ENCODE data around the gene PLEKHM2.
"Not testable (repeated sequence)": the region's sequence is repeated elsewhere in the genome, so short reads cannot be mapped to it uniquely, and the experiment has no call there.

PLEKHM2 gene

DNA sequence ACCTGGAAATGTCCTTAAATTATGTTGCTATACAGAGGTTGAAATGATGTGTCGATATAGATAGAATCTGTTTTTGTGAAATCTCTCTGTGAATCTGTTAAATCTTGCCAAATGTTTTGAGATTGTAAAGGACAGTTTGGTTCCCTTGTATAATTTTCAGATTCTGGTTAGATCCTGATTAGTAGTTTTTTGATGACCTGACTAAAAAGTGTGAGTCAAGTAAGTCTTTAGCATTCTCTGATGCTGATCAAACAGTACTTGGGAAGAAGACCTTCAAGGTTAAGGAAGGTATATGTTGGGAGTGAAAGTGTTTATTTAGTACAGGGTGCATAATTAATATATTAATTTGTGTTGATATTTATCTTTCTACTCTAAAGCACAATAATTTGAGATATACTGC is 34.2 kb upstream of the PLEKHM2 start:
- in situ Hi-C loops (cut with MboI; ENCODE audit: low sequenced_read_pairs, unreplicated experiment): no loop called here
- TF ChIP-seq, protein P1, sequence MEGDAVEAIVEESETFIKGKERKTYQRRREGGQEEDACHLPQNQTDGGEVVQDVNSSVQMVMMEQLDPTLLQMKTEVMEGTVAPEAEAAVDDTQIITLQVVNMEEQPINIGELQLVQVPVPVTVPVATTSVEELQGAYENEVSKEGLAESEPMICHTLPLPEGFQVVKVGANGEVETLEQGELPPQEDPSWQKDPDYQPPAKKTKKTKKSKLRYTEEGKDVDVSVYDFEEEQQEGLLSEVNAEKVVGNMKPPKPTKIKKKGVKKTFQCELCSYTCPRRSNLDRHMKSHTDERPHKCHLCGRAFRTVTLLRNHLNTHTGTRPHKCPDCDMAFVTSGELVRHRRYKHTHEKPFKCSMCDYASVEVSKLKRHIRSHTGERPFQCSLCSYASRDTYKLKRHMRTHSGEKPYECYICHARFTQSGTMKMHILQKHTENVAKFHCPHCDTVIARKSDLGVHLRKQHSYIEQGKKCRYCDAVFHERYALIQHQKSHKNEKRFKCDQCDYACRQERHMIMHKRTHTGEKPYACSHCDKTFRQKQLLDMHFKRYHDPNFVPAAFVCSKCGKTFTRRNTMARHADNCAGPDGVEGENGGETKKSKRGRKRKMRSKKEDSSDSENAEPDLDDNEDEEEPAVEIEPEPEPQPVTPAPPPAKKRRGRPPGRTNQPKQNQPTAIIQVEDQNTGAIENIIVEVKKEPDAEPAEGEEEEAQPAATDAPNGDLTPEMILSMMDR (IDR thresholded peaks at IDR 0.05; ENCODE audit: borderline replicate concordance, control extremely low read depth, extremely low read depth, insufficient read depth, missing control alignments): no peak
- DNase-seq (ENCODE audit: low spot score): no peak

DNA sequence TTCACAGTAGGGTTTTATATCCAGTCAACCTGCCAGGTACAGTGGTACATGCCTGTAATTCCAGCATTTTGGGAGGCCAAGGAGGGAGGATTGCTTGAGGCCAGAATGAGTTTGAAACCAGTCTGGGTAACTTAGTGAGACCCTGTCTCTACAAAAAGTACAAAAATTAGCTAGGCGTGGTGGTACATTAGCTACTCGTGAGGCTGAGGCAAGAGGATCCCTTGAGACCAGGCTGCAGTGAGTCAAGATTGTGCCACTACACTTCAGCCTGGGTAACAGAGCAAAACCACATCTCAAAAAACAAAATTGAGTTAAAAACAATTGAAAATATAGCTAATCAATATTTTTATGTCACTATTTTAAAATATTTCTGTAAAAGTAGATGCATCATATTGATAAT is 33.7 kb upstream of the PLEKHM2 start:
- no peak for DNase-seq (ENCODE audit: low spot score)
- TF ChIP-seq, protein P1 (IDR thresholded peaks at IDR 0.05; ENCODE audit: borderline replicate concordance, control extremely low read depth, extremely low read depth, insufficient read depth, missing control alignments): no peak
- in situ Hi-C loops (cut with MboI; ENCODE audit: low sequenced_read_pairs, unreplicated experiment): no loop called here

DNA sequence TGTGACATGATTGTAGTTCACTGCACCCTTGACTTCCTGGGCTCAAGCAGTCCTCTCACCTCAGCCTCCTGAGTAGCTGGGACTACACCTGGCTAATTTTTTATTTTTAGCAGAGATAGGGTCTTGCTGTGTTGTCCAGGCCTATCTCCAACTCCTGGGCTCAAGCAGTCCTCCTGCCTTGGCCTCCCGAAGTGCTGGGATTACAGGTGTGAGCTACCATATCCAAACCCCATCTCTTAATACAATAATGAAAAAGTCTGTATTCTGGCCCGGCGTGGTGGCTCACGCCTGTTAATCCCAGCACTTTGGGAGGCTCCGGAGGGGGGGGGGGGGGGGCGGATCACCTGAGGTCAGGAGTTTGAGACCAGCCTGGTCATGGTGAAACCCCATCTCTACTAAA is 32.0 kb upstream of the PLEKHM2 start:
- in situ Hi-C loops (cut with MboI; ENCODE audit: low sequenced_read_pairs, unreplicated experiment): not testable (repeated sequence)

DNA sequence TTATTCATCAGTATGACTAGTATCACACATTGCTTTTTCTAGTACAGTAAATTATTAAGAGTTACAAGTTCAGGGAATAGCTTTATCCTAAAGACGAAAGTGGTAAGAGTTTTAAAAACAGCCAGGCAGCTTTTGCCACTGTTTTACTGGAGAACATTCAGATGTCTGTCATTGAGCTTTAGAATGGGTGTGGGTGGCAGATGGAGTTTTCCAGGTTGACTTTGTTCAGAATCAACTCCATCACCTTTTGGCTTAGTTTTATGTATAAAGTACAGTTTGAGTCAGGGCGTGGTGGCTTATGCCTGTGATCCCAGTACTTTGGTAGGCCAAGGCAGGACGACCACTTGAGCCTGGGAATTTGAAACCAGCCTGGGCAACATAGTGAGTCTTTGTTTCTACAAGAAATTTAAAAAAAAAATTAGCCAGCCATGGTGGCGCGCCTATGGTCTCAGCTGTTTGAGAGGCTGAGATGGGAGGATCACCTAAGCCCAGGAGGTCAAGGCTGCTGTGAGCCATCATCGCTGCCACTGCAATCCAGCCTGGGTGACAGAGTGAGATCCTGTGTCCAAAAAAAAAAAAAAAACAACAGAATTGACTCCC is 29.9 kb upstream of the PLEKHM2 start:
- no peak for DNase-seq (ENCODE audit: low spot score)
- in situ Hi-C loops (cut with MboI; ENCODE audit: low sequenced_read_pairs, unreplicated experiment): no loop called here
- TF ChIP-seq, protein P1 (IDR thresholded peaks at IDR 0.05; ENCODE audit: borderline replicate concordance, control extremely low read depth, extremely low read depth, insufficient read depth, missing control alignments): no peak

More for the DNA sequence above, 32.0 kb upstream of the PLEKHM2 start:
- not testable (repeated sequence) for DNase-seq (ENCODE audit: low spot score)

DNA sequence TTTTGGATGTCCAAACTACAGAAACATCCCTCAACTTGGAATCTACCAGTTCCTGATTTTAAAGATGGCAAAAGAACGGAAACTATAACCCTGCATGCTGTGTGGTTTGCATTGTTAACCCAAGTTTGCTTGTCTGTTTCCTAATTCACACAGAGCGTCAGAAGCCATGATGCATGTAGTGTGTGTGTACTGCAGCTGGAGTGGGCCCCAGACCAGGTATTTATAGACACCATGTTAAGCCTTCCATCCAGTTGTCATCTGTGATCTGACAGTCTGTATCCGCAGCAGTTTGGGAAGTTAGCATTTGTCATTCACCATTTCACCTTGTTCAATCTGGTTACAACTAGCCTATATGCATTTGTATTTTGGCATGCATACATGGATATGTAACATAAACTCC is 27.7 kb upstream of the PLEKHM2 start:
- TF ChIP-seq, protein P1 (IDR thresholded peaks at IDR 0.05; ENCODE audit: borderline replicate concordance, control extremely low read depth, extremely low read depth, insufficient read depth, missing control alignments): no peak
- no peak for DNase-seq (ENCODE audit: low spot score)
- in situ Hi-C loops (cut with MboI; ENCODE audit: low sequenced_read_pairs, unreplicated experiment): no loop called here

DNA sequence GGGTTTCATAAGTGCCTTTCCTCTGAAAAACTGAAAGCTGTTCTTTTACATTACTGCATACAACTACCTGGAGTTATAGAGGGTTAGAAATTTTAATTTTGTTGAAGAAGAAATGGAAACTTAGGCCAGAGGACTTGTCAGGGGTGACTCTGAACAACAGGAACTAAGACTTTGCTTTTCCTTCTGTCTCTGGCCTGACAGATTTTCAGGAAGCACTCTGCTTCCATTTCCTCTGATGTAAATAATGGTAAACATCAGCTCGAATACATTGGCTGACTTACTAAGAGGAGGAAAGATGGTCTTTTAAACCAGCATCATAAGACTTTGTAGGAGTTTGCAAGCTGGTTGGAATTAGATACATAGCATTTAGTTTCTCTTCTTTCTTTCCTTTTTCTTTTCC is 27.1 kb upstream of the PLEKHM2 start:
- TF ChIP-seq, protein P1 (IDR thresholded peaks at IDR 0.05; ENCODE audit: borderline replicate concordance, control extremely low read depth, extremely low read depth, insufficient read depth, missing control alignments): no peak
- in situ Hi-C loops (cut with MboI; ENCODE audit: low sequenced_read_pairs, unreplicated experiment): no loop called here

DNA sequence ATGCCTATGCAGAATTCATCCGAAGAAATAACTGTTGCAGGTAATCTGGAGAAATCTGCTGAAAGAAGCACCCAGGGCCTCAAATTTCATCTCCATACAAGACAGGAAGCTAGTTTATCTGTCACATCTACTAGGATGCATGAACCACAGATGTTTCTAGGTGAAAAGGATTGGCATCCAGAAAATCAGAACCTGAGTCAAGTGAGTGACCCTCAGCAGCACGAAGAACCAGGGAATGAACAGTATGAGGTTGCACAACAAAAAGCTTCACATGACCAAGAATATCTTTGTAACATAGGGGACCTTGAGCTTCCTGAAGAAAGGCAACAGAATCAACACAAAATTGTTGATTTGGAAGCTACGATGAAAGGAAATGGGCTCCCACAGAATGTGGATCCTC is 24.0 kb upstream of the PLEKHM2 start:
- in situ Hi-C loops (cut with MboI; ENCODE audit: low sequenced_read_pairs, unreplicated experiment): no loop called here
- TF ChIP-seq, protein P1 (IDR thresholded peaks at IDR 0.05; ENCODE audit: borderline replicate concordance, control extremely low read depth, extremely low read depth, insufficient read depth, missing control alignments): no peak
- DNase-seq (ENCODE audit: low spot score): no peak

More for the DNA sequence above, 27.1 kb upstream of the PLEKHM2 start:
- DNase-seq (ENCODE audit: low spot score): no peak
